HUES64 (cell line): ENCODE results near the gene NAIF1. TPM values are rescaled to one million over a fixed set of nuclear protein-coding genes. Genes with fewer than 3 reads are reported as not detected.
A peak's percentile ranks its signal among the peaks of the same experiment; 100 is the strongest.
"Not testable (repeated sequence)": the region's sequence is repeated elsewhere in the genome, so short reads cannot be mapped to it uniquely, and the experiment has no call there.

Experiments
- H3K27ac ChIP-seq: 2 replicates; pipeline ENCODE4 v1.7.0; 2013; ENCODE audit warnings: low read depth, low read length, inconsistent platforms
- H3K27me3 ChIP-seq: 2 replicates; pipeline ENCODE4 v1.6.1; 2013; ENCODE audit warnings: mild to moderate bottlenecking, low read length; ENCODE audit not compliant: insufficient read depth
- H3K36me3 ChIP-seq: 2 replicates; pipeline ENCODE4 v1.6.1; 2013; ENCODE audit warnings: mild to moderate bottlenecking, low read length; ENCODE audit not compliant: insufficient read depth
- H3K4me1 ChIP-seq: 2 replicates; pipeline ENCODE4 v1.6.1; 2013; ENCODE audit warnings: mild to moderate bottlenecking, low read length, moderate library complexity; ENCODE audit not compliant: insufficient read depth
- H3K4me3 ChIP-seq: 2 replicates; pipeline ENCODE4 v1.5.1; 2013; ENCODE audit warnings: mild to moderate bottlenecking, low read length, moderate library complexity
- H3K9ac ChIP-seq: 2 replicates; pipeline ENCODE4 v1.6.1; 2013; ENCODE audit warnings: mild to moderate bottlenecking, low read depth, low read length
- H3K9me3 ChIP-seq: 2 replicates; pipeline ENCODE4 v1.6.1; 2013; ENCODE audit warnings: low read depth, low read length; ENCODE audit not compliant: insufficient read depth
- WGBS: fragments of 150-250, 120-280 bp; methylation state at CpG from one replicate; pipeline ENCODE4 v1.1.7; 2013; ENCODE audit warnings: missing lambda C conversion rate; 5-methylcytosine and 5-hydroxymethylcytosine counted together
- polyA plus RNA-seq, 2 experiments: library from polyadenylated mRNA; stranded (reverse); fragments of 50-300 nt; gene quantifications; one replicate each; pipeline ENCODE4 v1.2.3, GENCODE V29; 2013

NAIF1 gene, protein sequence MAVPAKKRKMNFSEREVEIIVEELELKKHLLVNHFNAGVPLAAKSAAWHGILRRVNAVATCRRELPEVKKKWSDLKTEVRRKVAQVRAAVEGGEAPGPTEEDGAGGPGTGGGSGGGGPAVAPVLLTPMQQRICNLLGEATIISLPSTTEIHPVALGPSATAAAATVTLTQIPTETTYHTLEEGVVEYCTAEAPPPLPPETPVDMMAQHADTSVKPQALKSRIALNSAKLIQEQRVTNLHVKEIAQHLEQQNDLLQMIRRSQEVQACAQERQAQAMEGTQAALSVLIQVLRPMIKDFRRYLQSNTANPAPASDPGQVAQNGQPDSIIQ
- 6.3 TPM for polyA plus RNA-seq (2013, experiment 1 of 2)
- polyA plus RNA-seq (2013, experiment 2 of 2), result 7.8 TPM

DNA sequence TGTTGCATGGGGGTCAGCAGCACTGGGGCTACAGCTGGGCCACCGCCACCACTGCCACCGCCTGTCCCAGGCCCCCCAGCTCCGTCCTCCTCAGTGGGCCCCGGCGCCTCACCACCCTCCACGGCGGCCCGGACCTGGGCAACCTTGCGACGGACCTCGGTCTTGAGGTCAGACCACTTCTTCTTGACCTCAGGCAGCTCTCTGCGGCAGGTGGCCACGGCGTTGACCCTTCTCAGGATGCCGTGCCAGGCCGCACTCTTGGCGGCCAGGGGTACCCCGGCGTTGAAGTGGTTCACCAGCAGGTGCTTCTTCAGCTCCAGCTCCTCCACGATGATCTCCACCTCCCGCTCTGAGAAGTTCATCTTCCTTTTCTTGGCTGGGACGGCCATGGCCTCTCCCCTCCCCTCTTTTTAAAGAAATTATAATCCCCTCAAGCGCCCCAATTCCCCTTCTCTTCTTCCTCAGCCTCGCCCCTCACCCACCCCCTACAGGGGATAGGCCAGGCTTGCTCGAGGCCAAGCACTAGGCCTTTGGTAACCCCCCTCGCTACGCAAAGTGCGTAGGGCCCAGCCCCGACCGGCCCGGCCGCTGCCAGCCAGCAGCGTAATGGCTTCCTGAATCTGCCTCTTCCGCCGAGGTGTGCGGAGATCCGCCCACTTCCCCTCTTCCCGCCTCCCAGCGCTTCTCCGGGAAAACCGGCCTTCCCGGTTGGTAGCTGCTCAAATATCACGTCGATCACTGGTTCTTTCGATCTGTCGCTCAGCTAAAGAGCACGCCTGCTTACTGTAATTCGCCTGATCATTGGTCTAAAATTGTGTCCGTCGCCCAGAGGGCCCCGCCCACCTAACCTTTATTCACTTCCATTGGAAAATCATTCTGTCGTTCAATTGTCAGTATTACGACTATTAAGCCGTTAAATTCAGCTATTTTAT is at the start of gene NAIF1:
Gene NAIF1, minus strand, starts transcription at position 608 of the 932 bp plus-strand sequence. Its CDS starts 219 bp downstream, at position 389.
- Histone ChIP-seq H3K4me1 (peaks cover 16% of the 10 kb centered on the region), H3K36me3 (no peaks in the 10 kb centered on the region; the same call in 1 of the 2 replicates), H3K27ac (peak within 1 kb of the TSS; percentile 95), H3K27me3 (no peaks in the 10 kb centered on the region), H3K4me3 (peak within 1 kb of the TSS; percentile 75), H3K9ac (peak within 1 kb of the TSS; percentile 89), H3K9me3 (no peaks in the 10 kb centered on the region)
- 37% methylated on average over 54 of the region's 54 CpGs for WGBS

DNA sequence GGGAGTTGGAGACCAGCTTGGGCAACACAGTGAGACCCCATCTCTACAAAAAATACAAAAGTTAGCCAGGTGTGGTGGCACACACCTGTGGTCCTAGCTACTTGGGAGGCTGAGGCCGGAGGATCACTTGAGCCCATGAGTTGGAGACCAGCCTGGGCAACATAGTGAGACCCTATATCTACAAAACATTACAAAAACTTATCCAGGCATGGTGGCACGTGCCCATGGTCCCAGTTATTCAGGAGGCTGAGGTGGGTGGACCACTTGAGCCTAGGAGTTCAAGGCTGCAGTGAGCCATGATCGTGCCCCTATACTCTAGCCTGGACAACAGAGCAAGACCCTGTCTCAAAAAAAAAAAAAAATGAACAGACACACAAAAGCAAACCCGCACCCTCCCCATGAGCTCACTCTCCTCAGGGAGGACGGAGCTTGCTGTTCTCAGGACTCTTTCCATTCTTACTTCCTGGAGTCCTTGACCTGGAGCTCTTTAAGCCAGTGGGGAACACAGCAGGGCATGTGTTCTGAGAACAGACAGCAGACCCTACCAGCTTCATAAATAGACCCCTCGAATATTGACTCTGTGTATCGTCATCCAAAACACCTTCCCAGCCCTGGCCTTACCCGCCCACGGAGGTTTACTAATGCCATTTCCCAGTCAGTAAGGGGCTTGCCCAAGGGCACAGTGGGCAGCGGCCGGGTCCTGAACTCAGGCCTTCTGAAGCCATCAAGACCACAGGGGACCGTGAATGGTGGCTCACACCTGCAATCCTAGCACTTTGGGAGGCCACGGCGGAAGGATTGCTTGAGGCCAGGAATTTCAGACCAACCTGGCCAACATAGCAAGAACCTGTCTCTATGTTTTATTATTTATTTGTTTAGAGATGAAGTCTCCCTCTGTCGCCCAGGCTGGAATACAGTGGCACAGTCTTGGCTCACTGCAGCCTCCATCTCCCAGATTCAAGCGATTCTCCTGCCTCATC is 49.3 kb upstream of the NAIF1 start:
- Histone ChIP-seq H3K9ac (no peak overlapping the region), H3K27ac (no peak overlapping the region), H3K9me3 (no peaks in the 10 kb centered on the region), H3K4me3 (no peak overlapping the region), H3K36me3 (peaks cover 27% of the 10 kb centered on the region), H3K27me3 (no peaks in the 10 kb centered on the region), H3K4me1 (no peaks in the 10 kb centered on the region)
- 96% methylated on average over 16 of the region's 16 CpGs for WGBS

DNA sequence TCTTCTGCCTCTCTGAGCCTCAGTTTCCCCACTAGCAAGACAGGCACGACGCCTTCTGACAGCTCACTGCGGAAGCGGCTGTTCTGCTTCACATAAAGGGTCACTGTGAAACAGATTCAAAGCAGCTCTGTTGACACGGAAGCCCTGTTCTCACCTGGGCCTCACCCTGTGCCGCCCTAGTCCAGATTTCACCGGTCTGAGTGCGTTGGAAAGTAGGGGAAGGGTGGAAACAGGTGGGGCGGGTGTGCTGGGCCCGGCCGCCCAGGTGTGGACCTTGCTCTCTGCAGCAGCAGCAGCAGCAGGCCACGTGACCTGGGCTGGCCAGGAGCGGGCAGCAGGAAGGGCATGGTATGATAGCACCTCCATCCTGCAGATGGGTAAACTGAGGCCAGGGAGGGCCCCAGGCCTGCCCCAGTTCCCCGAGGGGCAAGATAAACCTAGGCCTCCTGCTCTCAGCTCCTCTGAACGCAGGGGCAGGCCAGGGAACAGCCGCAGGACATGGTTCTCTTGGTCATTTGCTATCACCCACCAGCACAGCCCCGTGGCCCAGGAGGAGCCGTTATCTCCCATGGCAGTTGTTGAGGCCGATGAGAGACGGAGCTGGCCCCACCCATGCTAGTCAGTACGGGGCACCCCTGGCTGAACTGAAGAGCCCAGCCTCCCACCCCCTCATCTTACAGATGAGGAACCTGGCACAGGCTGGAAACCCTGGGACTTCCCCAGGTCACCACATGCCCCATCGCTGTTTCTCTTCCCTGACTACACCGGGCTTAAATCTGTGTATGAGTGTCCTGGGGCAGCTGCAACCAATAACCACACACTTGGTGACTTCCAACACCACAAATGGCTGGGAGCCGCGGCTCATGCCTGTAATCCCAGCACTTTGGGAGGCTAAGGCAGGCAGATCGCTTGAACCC is 48.3 kb upstream of the NAIF1 start:
- Histone ChIP-seq H3K27me3 (no peaks in the 10 kb centered on the region), H3K4me1 (no peaks in the 10 kb centered on the region), H3K27ac (no peak overlapping the region), H3K9me3 (no peaks in the 10 kb centered on the region), H3K36me3 (peaks cover 18% of the 10 kb centered on the region), H3K4me3 (no peak overlapping the region), H3K9ac (no peak overlapping the region)
- 90% methylated on average over 26 of the region's 26 CpGs for WGBS

DNA sequence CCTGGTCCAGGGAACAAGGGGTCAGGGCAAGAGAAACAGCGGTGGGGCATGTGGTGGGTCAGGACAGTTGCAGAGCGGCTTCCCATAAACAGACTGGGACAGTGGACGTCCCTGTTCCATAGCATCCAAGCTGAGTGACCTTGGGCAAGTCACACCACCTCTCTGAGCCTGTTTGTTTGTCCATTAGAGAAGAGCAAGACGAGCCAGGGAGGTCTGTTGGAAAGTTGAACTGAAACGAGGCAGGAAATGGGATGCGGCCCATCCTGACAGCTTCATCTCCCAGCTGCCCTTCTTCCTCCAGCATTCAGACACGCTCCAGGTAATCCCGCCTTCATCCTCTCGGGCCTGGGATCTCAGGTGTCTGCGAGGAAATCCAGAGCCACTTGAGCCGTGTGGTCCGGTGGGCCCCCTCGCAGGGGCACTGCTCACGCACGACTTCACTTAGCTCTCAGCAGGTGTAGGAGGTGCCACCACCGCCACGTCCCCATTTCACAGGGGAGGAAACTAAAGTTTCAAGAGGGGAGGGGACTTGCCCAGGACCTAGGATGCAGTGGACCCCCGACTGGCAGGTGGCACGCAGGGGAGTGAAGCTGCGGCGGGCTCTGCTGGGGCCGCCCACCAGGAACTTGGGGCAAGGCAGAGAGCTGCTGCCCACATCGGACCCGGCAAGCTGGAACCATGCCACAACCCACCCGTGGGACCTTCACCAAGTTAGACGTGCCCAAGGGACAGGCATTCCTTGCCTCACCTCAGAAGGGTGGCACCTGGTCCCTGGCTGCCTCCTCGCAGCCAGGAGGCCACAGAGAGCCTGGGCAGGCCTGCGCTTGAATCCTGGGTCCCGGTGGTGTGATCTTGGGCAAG is 47.4 kb upstream of the NAIF1 start:
- 95% methylated on average over 29 of the region's 29 CpGs for WGBS
- Histone ChIP-seq H3K27ac (no peak overlapping the region), H3K9me3 (no peaks in the 10 kb centered on the region), H3K9ac (no peak overlapping the region), H3K27me3 (no peaks in the 10 kb centered on the region), H3K36me3 (peaks cover 15% of the 10 kb centered on the region), H3K4me3 (no peak overlapping the region), H3K4me1 (no peaks in the 10 kb centered on the region)

DNA sequence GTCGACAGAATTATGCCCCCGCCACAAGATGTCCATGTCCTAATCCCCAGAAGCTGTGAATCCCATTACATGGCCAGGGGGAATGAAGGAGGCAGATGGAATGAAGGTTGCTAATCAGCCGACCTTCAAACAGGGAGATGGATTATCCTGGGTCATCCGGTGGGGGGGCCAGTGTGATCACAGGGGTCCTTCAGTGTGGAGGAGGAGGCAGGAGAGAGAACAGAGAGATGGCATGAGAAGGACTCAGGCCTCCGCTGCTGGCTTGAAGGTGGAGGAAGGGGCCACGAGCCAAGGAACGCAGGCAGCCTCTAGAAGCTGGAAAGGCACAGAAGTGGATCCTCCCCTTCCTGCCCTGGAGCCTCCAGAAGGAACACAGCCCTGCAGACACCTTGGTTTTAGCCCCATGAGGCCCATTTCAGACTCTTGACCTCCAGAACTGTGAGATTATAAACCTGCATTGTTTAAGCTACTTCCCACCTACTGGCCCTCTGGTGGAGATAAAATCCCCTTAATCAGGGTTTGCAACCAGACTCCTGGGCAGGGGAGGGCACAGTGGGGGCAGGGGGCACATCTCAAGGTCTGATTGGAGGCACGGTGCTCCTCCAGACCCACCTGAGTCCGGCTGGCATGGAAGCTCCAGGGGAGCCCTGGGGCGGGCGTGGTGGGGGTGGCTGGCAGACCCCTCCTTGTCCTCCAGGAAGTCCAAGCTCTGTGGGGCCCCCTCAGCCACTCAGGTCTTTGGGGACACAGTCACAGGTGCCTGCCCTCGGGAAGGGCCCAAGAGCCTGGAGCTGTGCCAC is 46.6 kb upstream of the NAIF1 start:
- Histone ChIP-seq H3K9me3 (no peaks in the 10 kb centered on the region), H3K4me3 (no peak overlapping the region), H3K36me3 (peaks cover 15% of the 10 kb centered on the region), H3K27ac (no peak overlapping the region), H3K27me3 (no peaks in the 10 kb centered on the region), H3K4me1 (0 out of 2 replicates have a peak, but pooled peaks cover 3% of the 10 kb centered on the region), H3K9ac (no peak overlapping the region)
- 93% methylated on average over 12 of the region's 12 CpGs for WGBS

DNA sequence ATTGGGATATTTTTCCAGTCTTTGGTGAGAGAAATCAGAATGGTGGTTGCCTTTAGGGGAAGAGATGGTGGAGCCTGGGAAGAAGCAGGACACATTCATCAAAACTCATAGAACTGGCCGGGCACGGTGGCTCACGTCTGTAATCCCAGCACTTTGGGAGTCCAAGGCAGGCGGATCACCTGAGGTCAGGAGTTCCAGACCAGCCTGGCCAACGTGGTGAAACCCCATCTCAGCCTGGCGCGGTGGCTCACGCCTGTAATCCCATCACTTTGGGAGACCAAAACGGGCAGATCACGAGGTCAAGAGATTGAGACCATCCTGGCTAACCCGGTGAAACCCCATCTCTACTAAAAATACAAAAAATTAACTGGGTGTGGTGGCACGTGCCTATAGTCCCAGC is 44.6 kb upstream of the NAIF1 start:
- H3K36me3 ChIP-seq, result peaks cover 30% of the 10 kb centered on the region
- H3K4me1 ChIP-seq, H3K9me3 ChIP-seq, H3K27ac ChIP-seq, H3K9ac ChIP-seq, H3K27me3 ChIP-seq, H3K4me3 ChIP-seq: not testable (repeated sequence)
- WGBS, result 93% methylated on average over 12 of the region's 12 CpGs

DNA sequence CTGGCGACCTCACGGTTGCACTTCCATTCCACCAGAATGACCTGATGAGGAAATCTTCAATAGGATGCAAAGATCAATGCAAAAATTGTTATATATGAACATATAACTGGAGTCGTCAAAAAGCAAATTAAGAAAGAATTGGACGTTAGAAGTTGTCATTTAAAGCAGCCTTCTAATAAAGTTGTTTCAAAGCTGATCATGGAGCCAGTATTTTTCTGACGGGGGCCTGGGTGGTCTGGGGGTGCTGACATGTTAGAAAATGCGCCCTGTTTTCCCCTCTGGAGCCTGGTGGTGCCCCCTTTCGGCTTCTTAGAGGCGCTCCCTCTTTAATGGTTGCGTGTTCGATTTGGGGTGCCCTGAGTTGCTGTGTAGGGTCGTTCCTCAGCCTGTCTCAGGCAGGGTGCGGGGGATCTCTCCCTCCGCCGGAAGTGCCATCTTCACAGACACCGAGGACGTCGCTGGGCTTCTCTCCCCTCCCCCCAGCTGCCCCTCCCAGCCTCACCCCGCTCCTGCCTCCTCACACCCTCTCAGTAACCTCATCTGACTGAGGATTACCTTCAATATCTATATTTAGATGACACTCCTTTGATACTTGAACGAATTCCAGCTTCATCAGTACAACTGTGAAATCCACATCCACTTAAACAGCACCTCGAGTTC is 42.1 kb upstream of the NAIF1 start:
- peaks cover 44% of the 10 kb centered on the region for H3K36me3 ChIP-seq
- H3K4me3 ChIP-seq, result no peak overlapping the region
- H3K27ac ChIP-seq, result 0 out of 2 replicates have a peak overlapping the region, but pooled peaks have one; percentile 18
- no peaks in the 10 kb centered on the region for H3K27me3 ChIP-seq
- H3K9me3 ChIP-seq, result no peaks in the 10 kb centered on the region
- 0 out of 2 replicates have a peak, but pooled peaks cover 3% of the 10 kb centered on the region for H3K4me1 ChIP-seq
- WGBS, result 86% methylated on average over 19 of the region's 20 CpGs
- no peak overlapping the region for H3K9ac ChIP-seq

DNA sequence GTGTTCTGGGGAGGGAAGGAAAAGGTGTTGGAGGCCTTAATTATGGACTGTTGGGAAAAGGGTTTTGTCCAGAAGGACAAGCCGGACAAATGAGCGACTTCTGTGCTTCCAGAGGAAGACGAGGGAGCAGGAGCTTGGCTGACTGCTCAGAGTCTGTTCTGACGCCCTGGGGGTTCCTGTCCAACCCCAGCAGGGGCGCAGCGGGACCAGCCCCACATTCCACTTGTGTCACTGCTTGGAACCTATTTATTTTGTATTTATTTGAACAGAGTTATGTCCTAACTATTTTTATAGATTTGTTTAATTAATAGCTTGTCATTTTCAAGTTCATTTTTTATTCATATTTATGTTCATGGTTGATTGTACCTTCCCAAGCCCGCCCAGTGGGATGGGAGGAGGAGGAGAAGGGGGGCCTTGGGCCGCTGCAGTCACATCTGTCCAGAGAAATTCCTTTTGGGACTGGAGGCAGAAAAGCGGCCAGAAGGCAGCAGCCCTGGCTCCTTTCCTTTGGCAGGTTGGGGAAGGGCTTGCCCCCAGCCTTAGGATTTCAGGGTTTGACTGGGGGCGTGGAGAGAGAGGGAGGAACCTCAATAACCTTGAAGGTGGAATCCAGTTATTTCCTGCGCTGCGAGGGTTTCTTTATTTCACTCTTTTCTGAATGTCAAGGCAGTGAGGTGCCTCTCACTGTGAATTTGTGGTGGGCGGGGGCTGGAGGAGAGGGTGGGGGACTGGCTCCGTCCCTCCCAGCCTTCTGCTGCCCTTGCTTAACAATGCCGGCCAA is 41.3 kb upstream of the NAIF1 start:
- no peak overlapping the region for H3K27ac ChIP-seq
- H3K9me3 ChIP-seq, result no peaks in the 10 kb centered on the region
- no peak overlapping the region for H3K4me3 ChIP-seq
- H3K4me1 ChIP-seq, result 0 out of 2 replicates have a peak, but pooled peaks cover 3% of the 10 kb centered on the region
- WGBS, result 90% methylated on average over 15 of the region's 15 CpGs
- H3K9ac ChIP-seq, result no peak overlapping the region
- H3K36me3 ChIP-seq, result peaks cover 46% of the 10 kb centered on the region
- H3K27me3 ChIP-seq, result no peaks in the 10 kb centered on the region
